GM19240 (cell line): Measurements from ENCODE around the gene ANXA11.

Experiments
- DNase-seq: peaks from one replicate; pipeline ENCODE4 v3.0.0; 2011; ENCODE audit warnings: low spot score; ENCODE audit not compliant: insufficient read length

The ANXA11 gene

DNA sequence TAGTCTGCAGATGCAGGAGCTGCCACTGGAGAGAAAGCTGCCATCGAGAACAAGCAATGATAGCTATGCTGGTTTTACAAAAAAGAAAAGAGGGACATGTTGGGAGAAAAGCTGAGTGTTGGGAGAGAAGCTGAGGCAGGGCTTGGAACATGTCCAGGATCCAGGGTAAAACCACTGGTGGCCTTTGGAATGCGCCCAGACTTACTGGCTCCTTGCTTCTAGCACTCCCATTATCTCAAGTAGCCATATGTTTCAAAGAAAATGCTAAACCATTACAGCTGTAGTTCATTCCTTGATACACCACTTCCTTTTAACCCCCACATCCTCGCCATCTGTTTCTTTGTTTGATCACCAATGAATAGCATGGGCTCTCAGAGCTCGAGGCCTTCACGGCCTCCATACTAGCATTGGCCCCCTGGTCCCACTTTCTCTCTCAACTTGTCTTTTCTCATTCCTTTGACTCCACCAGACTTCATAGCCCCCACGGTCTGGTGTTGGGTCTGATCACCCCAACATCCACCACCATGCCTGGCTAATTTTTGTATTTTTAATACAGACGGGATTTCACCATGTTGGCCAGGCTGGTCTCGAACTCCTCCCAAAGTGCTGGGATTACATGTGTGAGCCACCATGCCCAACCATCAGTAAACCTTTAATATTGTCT is 96.6 kb downstream of the ANXA11 start:
- DNase-seq = no peak

DNA sequence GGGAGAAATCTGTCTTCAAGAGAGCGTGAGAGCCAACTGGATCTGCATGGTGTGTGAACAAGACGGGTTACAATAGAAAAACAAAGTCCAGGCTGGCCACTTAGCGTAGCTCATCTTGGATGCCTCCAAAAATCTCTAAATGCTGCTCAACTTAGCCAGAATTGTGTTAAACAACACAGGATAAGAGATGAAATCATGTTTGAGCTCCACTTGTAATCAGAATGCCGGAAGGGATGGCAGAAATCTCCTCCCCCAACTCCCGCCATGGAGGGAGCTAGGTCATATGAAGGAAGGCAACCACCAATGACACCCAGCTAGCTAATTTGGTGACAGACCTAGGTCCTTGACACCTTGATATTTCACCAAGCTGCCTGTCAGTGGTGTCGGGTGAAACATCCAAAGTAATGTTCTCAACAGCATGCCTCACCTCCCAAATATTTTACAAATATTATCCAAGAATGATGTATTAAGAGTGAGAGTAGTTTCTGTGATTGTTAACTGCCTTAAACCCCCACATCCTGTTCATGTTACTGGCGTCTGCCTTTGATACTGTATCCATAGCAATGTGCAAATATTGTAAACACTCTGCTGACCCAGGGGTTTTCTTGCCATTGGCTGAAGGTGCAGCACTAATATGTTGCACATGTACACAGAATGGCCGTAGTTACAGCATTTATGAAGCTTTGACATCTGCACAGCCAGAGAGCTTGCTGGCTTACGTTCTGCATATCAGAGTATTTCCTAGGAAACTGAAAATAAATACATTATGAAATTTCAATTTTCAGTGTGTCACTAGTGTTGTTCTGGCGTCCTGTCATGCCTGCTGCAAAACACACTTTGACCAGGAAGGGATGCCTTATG is 101.0 kb downstream of the ANXA11 start:
- DNase-seq = no peak
